ENCODE results near the gene COPG1.

Gene COPG1

DNA sequence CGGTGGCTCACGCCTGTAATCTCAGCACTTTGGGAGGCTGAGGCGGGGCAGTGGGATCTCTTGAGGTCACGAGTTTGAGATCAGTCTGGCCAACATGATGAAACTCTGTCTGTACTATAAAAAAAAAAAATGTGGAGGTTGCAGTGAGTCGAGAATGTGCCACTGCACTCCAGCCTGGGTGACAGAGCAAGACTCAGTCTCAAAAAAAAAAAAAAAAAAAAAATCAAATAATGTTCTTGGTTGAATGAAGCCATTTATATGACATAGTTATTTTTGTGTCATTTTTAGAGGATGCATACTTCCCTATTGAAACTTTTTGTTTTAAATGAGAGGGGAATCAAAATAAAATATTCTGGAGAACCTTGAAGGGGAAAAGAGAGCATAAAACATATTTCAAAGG is 32.3 kb downstream of the COPG1 start:
- no peak overlapping the region for H3K9ac ChIP-seq (ENCODE audit: low read length in 2 of 2)
- no peaks in the 10 kb centered on the region for H3K27me3 ChIP-seq (ENCODE audit: control insufficient read depth in 1 of 2, insufficient read depth in 2 of 2, low read length in 2 of 2)
- H3K4me1 ChIP-seq (ENCODE audit: control insufficient read depth, insufficient read depth, low read length) = peaks cover 18% of the 10 kb centered on the region
- no peaks in the 10 kb centered on the region for H3K9me3 ChIP-seq (ENCODE audit: control insufficient read depth in 2 of 2, low read length in 2 of 2)
- no peak overlapping the region for H3K27ac ChIP-seq (ENCODE audit: low read length)
- no peak overlapping the region for H3K4me3 ChIP-seq (ENCODE audit: low read length in 2 of 2)
- H3K36me3 ChIP-seq (ENCODE audit: control insufficient read depth in 2 of 2, insufficient read depth in 2 of 2, low read length in 2 of 2) = peaks cover 0 to 5% of the 10 kb centered on the region in 2 donors

DNA sequence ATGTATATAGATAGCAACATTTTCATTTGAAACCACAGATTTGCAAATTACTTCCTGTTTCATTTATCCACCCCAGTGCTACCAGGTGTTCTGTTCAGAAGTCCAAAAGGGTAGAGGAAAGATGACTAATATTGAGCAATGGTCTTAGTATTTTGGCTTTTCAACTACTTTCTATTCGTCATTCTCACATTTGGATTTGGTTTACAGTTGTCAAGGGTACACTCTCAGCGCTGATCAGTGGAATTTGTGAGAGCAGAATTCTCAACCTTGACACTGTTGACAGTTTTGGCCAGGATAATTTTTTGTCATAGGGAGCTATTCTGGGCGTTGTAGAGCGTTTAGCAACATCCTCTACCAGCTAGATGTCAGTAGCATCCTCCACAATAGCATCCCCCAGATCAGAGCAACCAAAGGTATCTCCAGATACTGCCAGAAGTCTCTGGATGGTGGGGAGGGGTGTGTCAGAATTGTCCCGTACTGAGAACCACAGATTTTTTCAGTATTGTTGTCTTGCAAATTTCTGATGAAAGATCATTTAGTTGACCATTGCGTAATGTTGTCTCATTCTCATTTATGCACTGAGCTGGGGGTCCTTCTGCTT is 33.4 kb downstream of the COPG1 start:
- no peak overlapping the region for H3K27ac ChIP-seq (ENCODE audit: low read length)
- H3K9me3 ChIP-seq (ENCODE audit: control insufficient read depth in 2 of 2, low read length in 2 of 2) = no peaks in the 10 kb centered on the region
- peaks cover 0 to 2% of the 10 kb centered on the region in 2 donors for H3K36me3 ChIP-seq (ENCODE audit: control insufficient read depth in 2 of 2, insufficient read depth in 2 of 2, low read length in 2 of 2)
- H3K4me1 ChIP-seq (ENCODE audit: control insufficient read depth, insufficient read depth, low read length) = peaks cover 16% of the 10 kb centered on the region
- H3K9ac ChIP-seq (ENCODE audit: low read length in 2 of 2) = no peak overlapping the region
- no peak overlapping the region for H3K4me3 ChIP-seq (ENCODE audit: low read length in 2 of 2)
- H3K27me3 ChIP-seq (ENCODE audit: control insufficient read depth in 1 of 2, insufficient read depth in 2 of 2, low read length in 2 of 2) = no peaks in the 10 kb centered on the region

DNA sequence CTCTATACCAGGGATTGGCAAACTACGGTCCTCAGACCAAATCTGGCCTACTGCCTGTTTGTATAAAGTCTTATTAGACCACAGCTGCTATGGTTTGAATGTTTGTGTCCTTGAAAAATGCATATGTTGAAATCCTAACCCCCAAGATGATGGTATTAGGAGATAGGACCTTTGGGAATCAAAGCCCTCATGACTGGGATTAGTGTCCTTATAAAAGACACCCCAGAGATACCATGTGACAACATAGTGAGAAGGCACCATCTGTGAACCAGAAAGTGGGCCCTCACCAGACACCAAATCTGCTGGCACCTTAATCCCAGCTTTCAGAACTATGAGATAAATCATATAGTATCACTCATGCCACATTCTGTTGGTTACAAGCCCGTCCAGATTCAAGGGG is 36.7 kb downstream of the COPG1 start:
- Histone ChIP-seq H3K36me3 (ENCODE audit: control insufficient read depth in 2 of 2, insufficient read depth in 2 of 2, low read length in 2 of 2) (peaks cover 5 to 13% of the 10 kb centered on the region in 2 donors), H3K4me1 (ENCODE audit: control insufficient read depth, insufficient read depth, low read length) (peaks cover 3% of the 10 kb centered on the region), H3K27ac (ENCODE audit: low read length) (no peak overlapping the region), H3K9me3 (ENCODE audit: control insufficient read depth in 2 of 2, low read length in 2 of 2) (no peaks in the 10 kb centered on the region), H3K27me3 (ENCODE audit: control insufficient read depth in 1 of 2, insufficient read depth in 2 of 2, low read length in 2 of 2) (no peaks in the 10 kb centered on the region), H3K9ac (ENCODE audit: low read length in 2 of 2) (no peak overlapping the region), H3K4me3 (ENCODE audit: low read length in 2 of 2) (no peak overlapping the region)

GRCh38 chr3:129288446-129288845 is 39.0 kb downstream of the COPG1 start:
- Histone ChIP-seq H3K27ac (ENCODE audit: low read length) (no peak overlapping the region), H3K9me3 (ENCODE audit: control insufficient read depth in 2 of 2, low read length in 2 of 2) (no peaks in the 10 kb centered on the region), H3K27me3 (ENCODE audit: control insufficient read depth in 1 of 2, insufficient read depth in 2 of 2, low read length in 2 of 2) (no peaks in the 10 kb centered on the region), H3K4me1 (ENCODE audit: control insufficient read depth, insufficient read depth, low read length) (no peaks in the 10 kb centered on the region), H3K9ac (ENCODE audit: low read length in 2 of 2) (no peak overlapping the region), H3K4me3 (ENCODE audit: low read length in 2 of 2) (no peak overlapping the region), H3K36me3 (ENCODE audit: control insufficient read depth in 2 of 2, insufficient read depth in 2 of 2, low read length in 2 of 2) (peaks cover 10 to 25% of the 10 kb centered on the region in 2 donors)

DNA sequence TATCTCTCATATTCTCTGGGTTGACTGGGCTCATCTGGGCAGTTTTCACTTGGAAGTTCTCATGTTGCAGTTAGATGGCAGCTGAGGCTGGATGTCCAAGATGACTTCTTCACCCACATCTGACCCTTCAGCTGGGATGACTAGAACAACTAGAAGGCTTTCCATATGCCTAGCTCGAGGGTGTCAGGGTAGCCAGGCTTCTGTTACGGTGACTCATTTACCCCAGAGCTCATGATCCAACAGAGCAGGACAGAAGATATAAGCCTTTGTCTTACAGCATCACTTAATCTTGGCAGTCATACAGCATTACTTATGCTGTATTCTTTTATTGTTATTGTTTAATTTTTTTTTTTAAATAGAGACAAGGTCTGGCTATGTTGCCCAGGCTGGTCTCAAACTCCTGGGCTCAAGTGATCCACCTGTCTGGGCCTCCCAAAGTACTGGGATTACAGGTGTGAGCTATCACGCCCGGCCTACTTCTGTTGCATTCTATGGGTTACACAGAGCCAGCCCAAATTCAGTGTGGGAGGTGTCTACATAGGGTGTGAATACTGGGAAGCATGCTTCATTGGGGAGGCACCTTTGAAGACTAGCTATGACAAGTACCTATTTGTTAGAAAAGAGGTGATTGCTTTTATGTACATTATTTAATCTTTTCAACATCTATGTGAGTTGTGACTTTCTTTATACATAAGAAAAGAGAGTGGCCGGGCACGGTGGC is 40.0 kb downstream of the COPG1 start:
- no peak overlapping the region for H3K27ac ChIP-seq (ENCODE audit: low read length)
- no peaks in the 10 kb centered on the region for H3K4me1 ChIP-seq (ENCODE audit: control insufficient read depth, insufficient read depth, low read length)
- no peak overlapping the region for H3K9ac ChIP-seq (ENCODE audit: low read length in 2 of 2)
- no peaks in the 10 kb centered on the region for H3K27me3 ChIP-seq (ENCODE audit: control insufficient read depth in 1 of 2, insufficient read depth in 2 of 2, low read length in 2 of 2)
- no peak overlapping the region for H3K4me3 ChIP-seq (ENCODE audit: low read length in 2 of 2)
- H3K36me3 ChIP-seq (ENCODE audit: control insufficient read depth in 2 of 2, insufficient read depth in 2 of 2, low read length in 2 of 2) = peaks cover 10 to 25% of the 10 kb centered on the region in 2 donors
- no peaks in the 10 kb centered on the region for H3K9me3 ChIP-seq (ENCODE audit: control insufficient read depth in 2 of 2, low read length in 2 of 2)

DNA sequence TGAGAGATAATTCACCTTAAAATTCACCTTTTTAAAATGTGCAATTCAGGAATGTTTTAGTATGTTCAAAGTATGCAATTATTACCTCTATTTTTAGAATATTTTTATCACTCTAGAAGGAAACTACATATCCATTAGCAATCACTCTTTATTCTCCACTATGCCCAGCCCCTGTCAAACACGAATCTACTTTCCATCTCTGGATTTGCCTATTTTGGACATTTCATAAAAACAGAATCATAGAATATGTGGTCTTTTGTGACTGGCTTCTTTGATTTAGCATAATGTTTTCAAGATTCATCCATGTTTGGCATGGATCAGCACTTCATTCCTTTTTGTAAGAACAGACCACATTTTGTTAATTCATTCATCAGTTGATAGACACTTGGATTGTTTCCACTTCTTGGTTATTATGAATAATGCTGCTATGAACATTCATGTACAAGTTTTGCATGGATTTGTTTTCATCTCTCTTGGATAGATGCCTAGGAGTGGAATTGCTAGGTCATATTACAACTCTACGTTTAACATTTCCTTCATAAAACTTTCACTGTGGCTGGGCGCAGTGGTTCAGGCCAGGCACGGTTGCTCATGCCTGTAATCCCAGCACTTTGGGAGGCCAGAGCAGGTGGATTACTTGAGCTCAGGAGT is 42.0 kb downstream of the COPG1 start:
- H3K27me3 ChIP-seq (ENCODE audit: control insufficient read depth in 1 of 2, insufficient read depth in 2 of 2, low read length in 2 of 2) = no peaks in the 10 kb centered on the region
- no peaks in the 10 kb centered on the region for H3K4me1 ChIP-seq (ENCODE audit: control insufficient read depth, insufficient read depth, low read length)
- H3K27ac ChIP-seq (ENCODE audit: low read length) = no peak overlapping the region
- peaks cover 10 to 25% of the 10 kb centered on the region in 2 donors for H3K36me3 ChIP-seq (ENCODE audit: control insufficient read depth in 2 of 2, insufficient read depth in 2 of 2, low read length in 2 of 2)
- H3K9me3 ChIP-seq (ENCODE audit: control insufficient read depth in 2 of 2, low read length in 2 of 2) = no peaks in the 10 kb centered on the region
- H3K9ac ChIP-seq (ENCODE audit: low read length in 2 of 2) = no peak overlapping the region
- H3K4me3 ChIP-seq (ENCODE audit: low read length in 2 of 2) = no peak overlapping the region

DNA sequence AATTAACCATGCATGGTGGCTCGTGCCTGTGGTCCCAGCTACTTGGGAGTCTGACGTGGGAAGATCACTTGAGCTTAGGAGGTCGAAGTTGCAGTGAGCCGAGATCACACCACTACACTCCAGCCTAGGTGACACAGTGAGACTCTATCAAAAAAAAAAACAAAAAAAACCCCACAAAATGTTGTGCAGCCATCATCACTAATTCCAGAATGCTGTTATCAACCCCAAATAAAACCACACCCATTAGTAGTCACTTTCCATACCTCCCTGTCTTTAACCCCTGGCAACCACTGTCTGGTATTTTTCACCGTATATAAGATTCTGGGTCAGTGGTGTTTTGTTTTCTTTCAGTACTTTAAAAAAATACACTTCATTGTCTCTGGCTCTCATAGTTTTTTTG is 45.9 kb downstream of the COPG1 start:
- no peak overlapping the region for H3K9ac ChIP-seq (ENCODE audit: low read length in 2 of 2)
- no peak overlapping the region for H3K27ac ChIP-seq (ENCODE audit: low read length)
- H3K36me3 ChIP-seq (ENCODE audit: control insufficient read depth in 2 of 2, insufficient read depth in 2 of 2, low read length in 2 of 2) = peaks cover 26 to 31% of the 10 kb centered on the region in 2 donors
- H3K27me3 ChIP-seq (ENCODE audit: control insufficient read depth in 1 of 2, insufficient read depth in 2 of 2, low read length in 2 of 2) = no peaks in the 10 kb centered on the region
- H3K4me3 ChIP-seq (ENCODE audit: low read length in 2 of 2) = no peak overlapping the region
- H3K9me3 ChIP-seq (ENCODE audit: control insufficient read depth in 2 of 2, low read length in 2 of 2) = no peaks in the 10 kb centered on the region
- H3K4me1 ChIP-seq (ENCODE audit: control insufficient read depth, insufficient read depth, low read length) = no peaks in the 10 kb centered on the region

DNA sequence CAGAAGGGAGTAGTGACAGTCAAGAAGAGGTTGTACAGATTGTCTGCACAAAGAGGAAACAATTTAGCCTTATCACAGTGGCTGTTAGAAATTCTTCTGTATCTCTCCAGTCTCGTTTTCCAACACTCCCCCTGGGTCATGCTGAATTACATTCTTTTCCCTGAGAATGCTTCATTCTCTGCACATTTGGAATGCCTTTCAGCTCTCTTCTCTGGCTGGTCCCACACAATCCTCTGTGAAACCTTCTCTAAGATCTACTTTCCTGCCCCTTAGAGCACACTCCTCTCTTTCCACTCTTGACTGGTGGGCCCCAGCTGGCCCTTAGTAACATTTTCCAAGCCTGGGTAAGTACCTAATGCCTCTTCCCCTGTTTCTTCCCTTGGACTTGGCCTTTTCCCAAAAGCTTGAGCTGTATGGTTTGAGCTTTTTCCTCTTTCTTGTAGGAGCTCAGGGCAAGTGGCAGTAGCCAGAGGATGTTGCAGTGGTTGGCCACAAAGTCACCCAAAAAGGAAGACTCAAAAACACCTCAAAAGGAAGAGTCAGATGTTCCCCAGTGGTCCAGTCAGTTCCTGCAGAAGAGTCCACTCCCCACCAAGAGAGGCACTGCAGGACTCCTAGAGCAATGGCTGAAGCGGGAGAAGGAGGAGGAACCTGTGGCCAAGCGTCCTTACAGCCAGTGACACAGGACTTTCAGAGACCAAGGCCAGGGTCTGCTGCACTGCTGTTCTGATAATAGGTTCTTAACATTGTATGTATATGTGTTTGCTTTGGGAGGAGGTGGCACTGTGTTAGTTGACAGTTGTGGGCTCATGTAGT is 54.9 kb downstream of the COPG1 start:
- peaks cover 11 to 25% of the 10 kb centered on the region in 2 donors for H3K36me3 ChIP-seq (ENCODE audit: control insufficient read depth in 2 of 2, insufficient read depth in 2 of 2, low read length in 2 of 2)
- H3K4me3 ChIP-seq (ENCODE audit: low read length in 2 of 2) = no peak overlapping the region
- H3K9me3 ChIP-seq (ENCODE audit: control insufficient read depth in 2 of 2, low read length in 2 of 2) = no peaks in the 10 kb centered on the region
- H3K27me3 ChIP-seq (ENCODE audit: control insufficient read depth in 1 of 2, insufficient read depth in 2 of 2, low read length in 2 of 2) = no peaks in the 10 kb centered on the region
- peaks cover 10% of the 10 kb centered on the region for H3K4me1 ChIP-seq (ENCODE audit: control insufficient read depth, insufficient read depth, low read length)
- H3K27ac ChIP-seq (ENCODE audit: low read length) = peak overlapping the region; percentile 24
- H3K9ac ChIP-seq (ENCODE audit: low read length in 2 of 2) = no peak overlapping the region

GRCh38 chr3:129304962-129305222 is 55.5 kb downstream of the COPG1 start:
- H3K27me3 ChIP-seq (ENCODE audit: control insufficient read depth in 1 of 2, insufficient read depth in 2 of 2, low read length in 2 of 2) = no peaks in the 10 kb centered on the region
- H3K36me3 ChIP-seq (ENCODE audit: control insufficient read depth in 2 of 2, insufficient read depth in 2 of 2, low read length in 2 of 2) = peaks cover 11 to 23% of the 10 kb centered on the region in 2 donors

GRCh38 chr3:129305592-129306091 is 56.2 kb downstream of the COPG1 start:
- Histone ChIP-seq H3K4me3 (ENCODE audit: low read length in 2 of 2) (peak overlapping the region; percentile 21 to 71), H3K9ac (ENCODE audit: low read length in 2 of 2) (peak overlapping the region; percentile 49 to 66), H3K4me1 (ENCODE audit: control insufficient read depth, insufficient read depth, low read length) (peaks cover 10% of the 10 kb centered on the region), H3K27me3 (ENCODE audit: control insufficient read depth in 1 of 2, insufficient read depth in 2 of 2, low read length in 2 of 2) (no peaks in the 10 kb centered on the region), H3K27ac (ENCODE audit: low read length) (peak overlapping the region; percentile 78), H3K36me3 (ENCODE audit: control insufficient read depth in 2 of 2, insufficient read depth in 2 of 2, low read length in 2 of 2) (peaks cover 11 to 20% of the 10 kb centered on the region in 2 donors), H3K9me3 (ENCODE audit: control insufficient read depth in 2 of 2, low read length in 2 of 2) (no peaks in the 10 kb centered on the region)

More at GRCh38 chr3:129304962-129305222, 55.5 kb downstream of the COPG1 start:
- H3K4me3 ChIP-seq (ENCODE audit: low read length in 2 of 2) = no peak overlapping the region
- H3K27ac ChIP-seq (ENCODE audit: low read length) = peak overlapping the region; percentile 24
- H3K9me3 ChIP-seq (ENCODE audit: control insufficient read depth in 2 of 2, low read length in 2 of 2) = no peaks in the 10 kb centered on the region
- peaks cover 10% of the 10 kb centered on the region for H3K4me1 ChIP-seq (ENCODE audit: control insufficient read depth, insufficient read depth, low read length)
- H3K9ac ChIP-seq (ENCODE audit: low read length in 2 of 2) = no peak overlapping the region
